Activated T-cell treated with anti-CD3 and anti-CD28 coated beads, Interleukin-2, amount 50 U/mL, for 4 hours (primary cell): ENCODE data around the gene NT5C2. TPM values are rescaled to one million over a fixed set of nuclear protein-coding genes. Genes with fewer than 3 reads are reported as not detected.
A peak's percentile ranks its signal among the peaks of the same experiment; 100 is the strongest.
"Not testable (repeated sequence)": the region's sequence is repeated elsewhere in the genome, so short reads cannot be mapped to it uniquely, and the experiment has no call there.

Source experiments
- ATAC-seq, 2 donors: fragments of 200-7000 bp; cut with Tn5 transposase; one replicate each; pipeline ENCODE4 v1.10.0; 2021
- DNase-seq: peaks from one replicate; pipeline ENCODE4 v3.0.0-alpha.2; 2020
- H3K27me3 Mint-ChIP-seq: one replicate; pipeline ENCODE4 v1.8.0; 2021; ENCODE audit warnings: low read depth, mixed read lengths
- H3K36me3 Mint-ChIP-seq: one replicate; pipeline ENCODE4 v1.8.0; 2022; ENCODE audit warnings: mixed read lengths; ENCODE audit not compliant: insufficient read depth
- H3K4me1 Mint-ChIP-seq: one replicate; pipeline ENCODE4 v1.8.0; 2021; ENCODE audit warnings: low read depth, mixed read lengths
- H3K4me3 Mint-ChIP-seq: one replicate; pipeline ENCODE4 v1.8.0; 2021; ENCODE audit warnings: mild to moderate bottlenecking, moderate library complexity, mixed read lengths
- H3K9me3 Mint-ChIP-seq: one replicate; pipeline ENCODE4 v1.8.0; 2021; ENCODE audit warnings: mixed read lengths
- total RNA-seq, 3 donors: library from RNA; stranded (reverse); gene quantifications; one replicate each; pipeline ENCODE4 v1.2.1, GENCODE V29; 2021

Gene NT5C2
- total RNA-seq, 3 donors from 2014 or later, result 34.7 to 45.9 (median 41.3) TPM

DNA sequence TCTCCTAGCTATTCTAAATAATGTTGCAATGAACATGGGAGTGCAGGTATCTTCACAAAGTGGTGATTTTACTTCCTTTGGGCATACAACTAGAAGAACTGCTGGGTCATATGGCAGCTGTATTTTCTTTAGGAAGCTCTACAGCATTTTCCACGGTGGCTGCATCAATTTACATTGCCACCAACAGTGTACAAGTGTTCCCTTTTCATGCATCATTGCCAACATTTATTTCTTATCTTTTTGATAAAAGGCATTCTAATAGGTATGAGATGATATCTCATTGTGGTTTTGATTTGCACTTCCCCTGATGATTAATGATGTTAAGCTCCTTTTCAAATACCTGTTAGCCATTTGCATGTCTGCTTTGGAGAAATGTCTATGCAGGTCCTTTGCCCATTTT lies 52.6 kb downstream of the NT5C2 start:
- Mint-ChIP-seq H3K4me3 (no peak overlapping the region), H3K4me1 (peaks cover 9% of the 10 kb centered on the region), H3K9me3 (no peaks in the 10 kb centered on the region), H3K36me3 (peaks cover 34% of the 10 kb centered on the region), H3K27me3 (no peaks in the 10 kb centered on the region)
- ATAC-seq (no peak), DNase-seq (no peak)

DNA sequence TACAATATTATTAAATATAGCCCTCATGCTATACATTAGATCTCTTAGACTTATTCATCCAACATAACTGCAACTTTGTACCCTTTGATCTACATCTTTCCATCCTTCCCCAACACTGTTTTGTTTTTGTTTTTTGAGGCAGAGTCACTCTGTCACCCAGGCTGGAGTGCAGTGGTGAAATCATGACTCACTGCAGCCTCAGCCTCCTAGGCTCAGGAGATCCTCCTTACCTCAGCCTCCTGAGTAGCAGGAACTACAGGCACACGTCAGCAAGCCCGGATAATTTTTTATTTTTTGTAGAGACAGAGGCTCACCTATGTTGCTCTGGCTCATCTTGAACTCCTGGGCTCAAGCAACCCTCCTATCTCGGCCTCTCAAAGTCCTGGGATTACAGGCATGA lies 53.3 kb downstream of the NT5C2 start:
- DNase-seq (no peak), ATAC-seq (no peak)
- no peaks in the 10 kb centered on the region for H3K27me3 Mint-ChIP-seq
- H3K36me3 Mint-ChIP-seq, result peaks cover 38% of the 10 kb centered on the region
- H3K4me3 Mint-ChIP-seq, result no peak overlapping the region
- no peaks in the 10 kb centered on the region for H3K9me3 Mint-ChIP-seq
- H3K4me1 Mint-ChIP-seq, result peaks cover 15% of the 10 kb centered on the region

GRCh38 chr10:103135168-103135567 lies 57.9 kb downstream of the NT5C2 start:
- not testable (repeated sequence) for H3K27me3 Mint-ChIP-seq, DNase-seq, H3K9me3 Mint-ChIP-seq, H3K4me3 Mint-ChIP-seq
- Mint-ChIP-seq H3K4me1 (peaks cover 26% of the 10 kb centered on the region), H3K36me3 (peaks cover 49% of the 10 kb centered on the region)
- peak; percentile 78 to 79 for ATAC-seq

DNA sequence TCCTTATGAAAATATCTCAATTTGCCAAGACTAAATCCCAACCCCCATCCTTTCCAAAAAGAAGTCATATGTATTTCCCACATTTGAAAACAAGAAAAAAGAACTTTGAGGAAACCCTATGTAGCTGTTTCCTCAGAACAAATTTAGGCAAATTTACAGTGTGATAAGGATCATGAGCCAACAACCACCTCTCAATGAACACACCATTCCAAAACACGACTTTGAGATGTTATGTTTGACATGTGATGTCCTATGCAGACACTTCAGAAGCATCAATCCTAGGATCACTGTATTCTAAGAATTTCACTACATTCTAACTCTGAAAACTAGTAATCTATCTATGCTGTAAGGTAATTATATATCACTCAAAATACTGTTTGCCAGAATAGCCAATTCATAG lies 62.2 kb downstream of the NT5C2 start:
- H3K4me3 Mint-ChIP-seq, result no peak overlapping the region
- H3K9me3 Mint-ChIP-seq, result no peaks in the 10 kb centered on the region
- H3K4me1 Mint-ChIP-seq, result peaks cover 26% of the 10 kb centered on the region
- ATAC-seq (no peak), DNase-seq (no peak)
- peaks cover 36% of the 10 kb centered on the region for H3K36me3 Mint-ChIP-seq
- H3K27me3 Mint-ChIP-seq, result no peaks in the 10 kb centered on the region

DNA sequence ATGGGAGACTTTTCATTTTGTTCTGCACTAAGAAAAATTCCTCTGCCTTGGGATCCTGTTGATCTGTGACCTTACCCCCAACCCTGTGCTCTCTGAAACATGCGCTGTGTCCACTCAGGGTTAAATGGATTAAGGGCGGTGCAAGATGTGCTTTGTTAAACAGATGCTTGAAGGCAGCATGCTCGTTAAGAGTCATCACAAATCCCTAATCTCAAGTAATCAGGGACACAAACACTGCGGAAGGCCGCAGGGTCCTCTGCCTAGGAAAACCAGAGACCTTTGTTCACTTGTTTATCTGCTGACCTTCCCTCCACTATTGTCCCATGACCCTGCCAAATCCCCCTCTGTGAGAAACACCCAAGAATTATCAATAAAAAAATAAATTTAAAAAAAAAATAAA lies 62.9 kb downstream of the NT5C2 start:
- H3K4me3 Mint-ChIP-seq, DNase-seq, ATAC-seq, H3K27me3 Mint-ChIP-seq, H3K9me3 Mint-ChIP-seq: not testable (repeated sequence)
- Mint-ChIP-seq H3K36me3 (peaks cover 36% of the 10 kb centered on the region), H3K4me1 (peaks cover 23% of the 10 kb centered on the region)

- Mint-ChIP-seq H3K36me3 (peaks cover 21% of the 10 kb centered on the region), H3K4me3 (no peak overlapping the region), H3K9me3 (no peaks in the 10 kb centered on the region), H3K4me1 (peaks cover 13% of the 10 kb centered on the region), H3K27me3 (no peaks in the 10 kb centered on the region)
- ATAC-seq (no peak), DNase-seq (no peak)
Observed at GRCh38 chr10:103127241-103127640, 65.8 kb downstream of the NT5C2 start.

GRCh38 chr10:103125323-103126267 lies 67.5 kb downstream of the NT5C2 start:
- Mint-ChIP-seq H3K27me3 (no peaks in the 10 kb centered on the region), H3K4me3 (no peak overlapping the region), H3K9me3 (no peaks in the 10 kb centered on the region), H3K4me1 (peaks cover 13% of the 10 kb centered on the region), H3K36me3 (peaks cover 13% of the 10 kb centered on the region)
- ATAC-seq (no peak), DNase-seq (no peak)

DNA sequence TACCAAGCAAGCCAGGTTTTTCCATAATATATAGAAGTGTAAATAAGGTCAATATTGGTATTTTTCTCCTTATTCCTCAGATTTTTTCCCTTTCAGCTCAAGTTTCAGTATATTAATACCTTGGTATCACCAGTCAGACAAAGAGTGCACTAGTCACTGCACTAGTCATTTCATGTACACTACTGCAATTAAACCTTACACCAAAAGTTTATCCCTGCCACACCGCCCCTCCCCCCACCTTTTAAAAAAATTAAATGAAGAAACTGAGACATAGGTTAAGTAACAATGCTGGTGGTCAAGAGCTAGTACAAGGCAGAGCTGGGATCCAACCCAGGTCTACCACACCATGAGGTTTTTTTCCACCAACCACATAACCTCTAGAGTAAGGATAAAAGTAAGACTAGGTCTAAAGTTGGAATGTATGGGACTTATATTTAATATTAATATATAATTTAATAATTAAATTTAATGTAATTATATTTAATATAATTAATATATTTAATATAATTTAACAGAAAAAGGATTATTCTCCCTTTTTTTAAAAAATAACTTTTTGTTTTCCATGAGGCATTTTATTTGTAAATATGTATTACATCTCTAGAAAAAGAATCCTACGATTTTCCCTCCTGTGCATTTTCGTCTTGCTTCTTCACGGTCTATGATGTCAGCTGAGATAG lies 68.5 kb downstream of the NT5C2 start:
- no peaks in the 10 kb centered on the region for H3K27me3 Mint-ChIP-seq
- DNase-seq (no peak), ATAC-seq (no peak)
- peaks cover 13% of the 10 kb centered on the region for H3K4me1 Mint-ChIP-seq
- H3K4me3 Mint-ChIP-seq, result no peak overlapping the region
- peaks cover 12% of the 10 kb centered on the region for H3K36me3 Mint-ChIP-seq
- H3K9me3 Mint-ChIP-seq, result no peaks in the 10 kb centered on the region

DNA sequence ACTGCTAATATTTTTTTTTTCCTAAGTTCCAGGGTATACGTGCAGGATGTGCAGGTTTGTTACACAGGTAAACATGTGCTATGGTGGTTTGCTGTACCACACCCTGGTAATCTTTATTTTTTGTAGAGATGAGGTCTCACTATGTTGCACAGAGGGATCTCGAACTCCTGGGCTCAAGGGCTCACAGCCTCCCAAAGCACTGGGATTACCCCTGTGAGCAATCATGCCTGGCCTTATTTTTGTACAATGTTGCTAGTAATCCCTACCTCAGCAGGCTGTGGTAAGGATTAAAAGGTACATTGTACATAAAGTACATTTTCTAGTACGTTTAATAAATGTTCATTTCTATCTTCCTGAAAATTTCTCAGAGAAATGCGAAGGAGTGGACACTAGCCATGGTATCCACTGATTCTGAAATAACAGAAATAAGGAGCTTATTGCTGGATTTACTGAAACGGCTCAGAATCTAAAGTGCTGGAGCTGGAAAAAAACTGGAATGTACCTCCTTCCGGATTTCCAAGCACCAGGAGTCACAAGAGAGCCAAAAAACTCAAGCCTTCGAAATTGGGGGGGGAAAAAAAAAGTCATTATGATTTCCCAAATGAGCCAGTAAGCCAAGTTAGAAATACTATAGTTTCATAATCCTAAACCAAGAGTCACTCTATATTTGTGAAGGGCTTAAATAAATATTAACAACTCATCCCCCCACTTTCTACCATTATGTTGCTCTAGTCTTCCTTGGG lies 69.6 kb downstream of the NT5C2 start:
- H3K9me3 Mint-ChIP-seq, result no peaks in the 10 kb centered on the region
- DNase-seq (no peak), ATAC-seq (no peak)
- H3K4me3 Mint-ChIP-seq, result no peak overlapping the region
- H3K27me3 Mint-ChIP-seq, result no peaks in the 10 kb centered on the region
- peaks cover 13% of the 10 kb centered on the region for H3K4me1 Mint-ChIP-seq
- H3K36me3 Mint-ChIP-seq, result peaks cover 12% of the 10 kb centered on the region

DNA sequence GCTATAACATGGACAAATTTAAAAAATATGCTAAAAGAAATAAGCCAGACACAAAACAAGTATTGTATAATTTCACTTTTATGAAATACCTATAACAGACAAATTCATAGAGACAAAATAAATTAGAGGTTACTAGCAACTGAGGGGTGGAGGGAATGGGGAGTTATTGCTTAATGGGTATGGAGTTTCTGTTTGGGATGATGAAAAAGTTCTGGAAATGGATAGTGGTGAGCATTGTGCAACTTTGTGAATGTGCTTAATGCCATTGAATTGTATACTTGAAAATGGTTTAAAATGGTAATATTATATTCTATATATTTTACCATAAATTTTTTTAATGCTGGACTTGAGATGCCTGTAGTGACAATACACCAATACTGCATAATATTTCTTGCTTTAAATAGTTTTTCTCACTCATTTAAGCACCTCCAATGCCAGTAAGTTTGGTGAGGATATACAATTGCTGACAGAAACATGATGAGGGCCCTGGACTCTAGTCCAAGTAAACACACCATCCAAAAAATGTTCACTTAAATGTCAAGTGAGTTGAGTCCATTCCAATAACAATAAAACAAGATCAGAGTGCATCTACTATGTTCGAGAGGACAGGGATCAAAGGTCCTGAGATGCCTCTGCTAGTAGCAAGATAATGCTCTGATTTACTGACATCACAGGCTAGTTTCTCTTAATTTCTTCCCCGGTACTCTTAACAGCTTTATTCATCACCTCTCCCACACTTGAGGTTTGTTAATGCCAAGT lies 71.9 kb downstream of the NT5C2 start:
- peaks cover 7% of the 10 kb centered on the region for H3K36me3 Mint-ChIP-seq
- H3K4me1 Mint-ChIP-seq, result peaks cover 12% of the 10 kb centered on the region
- H3K4me3 Mint-ChIP-seq, result no peak overlapping the region
- ATAC-seq (no peak), DNase-seq (no peak)
- H3K27me3 Mint-ChIP-seq, result no peaks in the 10 kb centered on the region
- H3K9me3 Mint-ChIP-seq, result no peaks in the 10 kb centered on the region

- no peaks in the 10 kb centered on the region for H3K9me3 Mint-ChIP-seq
- no peak for DNase-seq
- H3K27me3 Mint-ChIP-seq, result no peaks in the 10 kb centered on the region
- peaks cover 8% of the 10 kb centered on the region for H3K4me1 Mint-ChIP-seq
- no peak for ATAC-seq
- peaks cover 3% of the 10 kb centered on the region for H3K36me3 Mint-ChIP-seq
- H3K4me3 Mint-ChIP-seq, result no peak overlapping the region
Observed at GRCh38 chr10:103120546-103120945, 72.5 kb downstream of the NT5C2 start.

- H3K36me3 Mint-ChIP-seq, result peaks cover 2% of the 10 kb centered on the region
- peaks cover 8% of the 10 kb centered on the region for H3K4me1 Mint-ChIP-seq
- H3K27me3 Mint-ChIP-seq, result no peaks in the 10 kb centered on the region
- no peak overlapping the region for H3K4me3 Mint-ChIP-seq
- DNase-seq (no peak), ATAC-seq (no peak)
- H3K9me3 Mint-ChIP-seq, result no peaks in the 10 kb centered on the region
Observed at GRCh38 chr10:103117247-103117646, 75.8 kb downstream of the NT5C2 start.

- Mint-ChIP-seq H3K9me3 (no peaks in the 10 kb centered on the region), H3K4me1 (peaks cover 16% of the 10 kb centered on the region), H3K27me3 (no peaks in the 10 kb centered on the region), H3K4me3 (no peak overlapping the region), H3K36me3 (peaks cover 8% of the 10 kb centered on the region)
- ATAC-seq (no peak), DNase-seq (no peak)
Observed at GRCh38 chr10:103114876-103115275, 78.2 kb downstream of the NT5C2 start.
